ENCODE results near the gene KIFC1. TPM values are rescaled to one million over a fixed set of nuclear protein-coding genes. Genes with fewer than 3 reads are reported as not detected.

Gene KIFC1
- total and polyA plus RNA-seq, 9 of the 15 experiments (the other 6 are each of a cell fraction or from before 2014, with no cell fraction given) = 1.3 to 95.2 (median 76.9) TPM

GRCh38 chr6:33410050-33410710 is 18.6 kb downstream of the KIFC1 start:
- Histone ChIP-seq H2AFZ (ENCODE audit: low read depth, low read length) (peak overlapping the region; percentile 96), H3K9me1 (ENCODE audit: control insufficient read depth, insufficient read depth, low read length) (no peaks in the 10 kb centered on the region), H3K79me2 (ENCODE audit: control insufficient read depth, insufficient read depth, low read length) (peaks cover 26% of the 10 kb centered on the region), H3K4me2 (ENCODE audit: insufficient read depth, low read length) (peak overlapping the region; percentile 83), H3K4me1 (replicated peaks in 1 of 2; ENCODE audit: control insufficient read depth in 2 of 2, insufficient read depth in 2 of 2, low read length in 2 of 2) (peaks cover 11 to 27% of the 10 kb centered on the region in 2 experiments; a peak in 4 of 5 replicates), H3K27me3 (ENCODE audit: control insufficient read depth in 2 of 2, insufficient read depth in 2 of 2, low read length in 2 of 2) (no peaks in the 10 kb centered on the region), H3K9me3 (replicated peaks; ENCODE audit: control insufficient read depth, insufficient read depth, low read depth, low read length) (no peaks in the 10 kb centered on the region), H3K36me3 (ENCODE audit: control insufficient read depth, insufficient read depth, low read length) (peaks cover 73% of the 10 kb centered on the region), H3K27ac (ENCODE audit: extremely low read depth, low read depth, low read length) (peak overlapping the region; percentile 93), H3K4me3 (peak overlapping the region; percentile 95), H3K9ac (ENCODE audit: insufficient read depth in 1 of 2, low read depth in 2 of 2, low read length in 2 of 2) (peak overlapping the region; percentile 77 to 91), H4K20me1 (replicated peaks; ENCODE audit: control insufficient read depth, insufficient read depth, low read length) (no peaks in the 10 kb centered on the region; the same call in 1 of the 2 replicates)
- 3% methylated on average over 44 of the region's 65 CpGs for WGBS (ENCODE audit: insufficient coverage, low coverage, missing lambda C conversion rate)
- intact Hi-C loops (cut with micrococcal nuclease) (loop anchor here (1.0 to 5.0 kb wide), 5 partner anchors 8 to 209 kb away; partner anchors contain the start of genes B3GALT4, CUTA, KIFC1 and RGL2), in situ Hi-C loops (cut with MboI) (no loop called here)
- CTCF ChIA-PET (ENCODE audit: low intra/inter-chr PET ratio) = no interaction called here
- POLR2A ChIA-PET = interaction anchor here (0.5 to 1.4 kb wide), 8 partner anchors 13 to 1314 kb away, joined by 3 to 7 read pairs (median 3); no protein-coding TSS in a partner anchor
- DNase-seq (ENCODE audit: extremely low read depth in 1 of 4, low spot score in 3 of 4) (peak; percentile 97 to 99 (median 98)), ATAC-seq (peak; percentile 96), FAIRE-seq (peak; percentile 99)
- no TSS peak for BruUV-seq (replicated peaks)
- TF ChIP-seq DNMT1 (IDR thresholded peaks at IDR 0.05) (no peak), ZNF197 (CRISPR knock-in tag; IDR thresholded peaks at IDR 0.05; ENCODE audit: low read depth) (no peak), CBX5 (IDR thresholded peaks at IDR 0.05; ENCODE audit: borderline replicate concordance, low read depth) (no peak), ZNF316 (IDR thresholded peaks at IDR 0.05) (no peak), BCL6 (CRISPR knock-in tag; IDR thresholded peaks at IDR 0.05) (no peak), GABPA (tag; conservative IDR thresholded peaks at IDR 0.05; ENCODE audit: low read depth) (peak; percentile 76), NFE2 (IDR thresholded peaks at IDR 0.05; ENCODE audit: low read depth) (no peak; the same call in 1 of the 2 replicates), ZNF445 (CRISPR knock-in tag; IDR thresholded peaks at IDR 0.05; ENCODE audit: low read depth) (no peak), PRDM10 (IDR thresholded peaks at IDR 0.05; ENCODE audit: partially characterized antibody) (peak; percentile 68), KDM4B (IDR thresholded peaks at IDR 0.05; ENCODE audit: borderline replicate concordance in 2 of 2, low read depth in 1 of 2) (0 out of 4 replicates have a peak, but pooled peaks of 1 of the 2 experiments have one; percentile 45), POLR2B (IDR thresholded peaks at IDR 0.05; ENCODE audit: low read depth, partially characterized antibody) (peak; percentile 89), HLTF (IDR thresholded peaks at IDR 0.05) (no peak), BRCA1 (IDR thresholded peaks at IDR 0.05) (no peak), BRCA1 (CRISPR knock-in tag; IDR thresholded peaks at IDR 0.05) (no peak), SMARCA5 (IDR thresholded peaks at IDR 0.05) (no peak), ZNF592 (IDR thresholded peaks at IDR 0.05) (0 out of 2 replicates have a peak, but pooled peaks have one; percentile 17)
